Measurements from ENCODE around the gene MYD88. TPM values are rescaled to one million over a fixed set of nuclear protein-coding genes. Genes with fewer than 3 reads are reported as not detected.

MYD88 gene
- total RNA-seq, 1 donor from 2014 or later: 55.8 TPM

- H3K27me3 Mint-ChIP-seq (ENCODE audit: low read depth, unreplicated experiment): no peaks in the 10 kb centered on the region
- H4K20me1 ChIP-seq (ENCODE audit: insufficient read depth, low read length): no peaks in the 10 kb centered on the region
- no peaks in the 10 kb centered on the region for H3K36me3 ChIP-seq (ENCODE audit: insufficient read depth, low read length)
- no peak overlapping the region for H3K4me2 ChIP-seq (ENCODE audit: low read length)
- no peak overlapping the region for H3K9ac ChIP-seq (ENCODE audit: low read length)
- TF ChIP-seq CTCF (IDR thresholded peaks at IDR 0.05; ENCODE audit: insufficient read depth, low read depth, low read length) (no peak), EZH2 (IDR thresholded peaks at IDR 0.05; ENCODE audit: insufficient read depth, low read length) (no peak)
- FAIRE-seq: no peak
- H3K4me3 ChIP-seq (ENCODE audit: insufficient read depth, low read depth, low read length): no peak overlapping the region
- H2AFZ ChIP-seq (ENCODE audit: low read depth, low read length): no peak overlapping the region
- H3K79me2 ChIP-seq (ENCODE audit: insufficient read depth, low read length): no peaks in the 10 kb centered on the region
- H3K9me3 ChIP-seq (ENCODE audit: insufficient read depth, low read depth, low read length): no peaks in the 10 kb centered on the region
- no peaks in the 10 kb centered on the region for H3K9me3 Mint-ChIP-seq (ENCODE audit: unreplicated experiment)
- no peak overlapping the region for H3K27ac ChIP-seq (ENCODE audit: low read depth, low read length)
- DNase-seq (ENCODE audit: low read depth): no peak
- no peaks in the 10 kb centered on the region for H3K36me3 Mint-ChIP-seq (ENCODE audit: low read depth, unreplicated experiment)
- no peaks in the 10 kb centered on the region for H3K27me3 ChIP-seq (ENCODE audit: insufficient read depth, low read length)
- no peak overlapping the region for H3K4me3 Mint-ChIP-seq (ENCODE audit: unreplicated experiment)
- H3K27ac Mint-ChIP-seq (ENCODE audit: unreplicated experiment): no peak overlapping the region
- H3K4me1 Mint-ChIP-seq (ENCODE audit: low read depth, unreplicated experiment): peaks cover 3% of the 10 kb centered on the region
- peaks cover 7% of the 10 kb centered on the region for H3K4me1 ChIP-seq (ENCODE audit: insufficient read depth, low read length)
Measured at GRCh38 chr3:38153221-38153620, 14.8 kb downstream of the MYD88 start.

GRCh38 chr3:38154033-38154494 is 15.6 kb downstream of the MYD88 start:
- no peak overlapping the region for H3K4me3 ChIP-seq (ENCODE audit: insufficient read depth, low read depth, low read length)
- peak overlapping the region; percentile 41 for H3K27ac Mint-ChIP-seq (ENCODE audit: unreplicated experiment)
- no peaks in the 10 kb centered on the region for H3K36me3 Mint-ChIP-seq (ENCODE audit: low read depth, unreplicated experiment)
- H3K36me3 ChIP-seq (ENCODE audit: insufficient read depth, low read length): no peaks in the 10 kb centered on the region
- no peaks in the 10 kb centered on the region for H3K9me3 Mint-ChIP-seq (ENCODE audit: unreplicated experiment)
- no peaks in the 10 kb centered on the region for H3K79me2 ChIP-seq (ENCODE audit: insufficient read depth, low read length)
- no peak overlapping the region for H3K9ac ChIP-seq (ENCODE audit: low read length)
- no peaks in the 10 kb centered on the region for H3K9me3 ChIP-seq (ENCODE audit: insufficient read depth, low read depth, low read length)
- DNase-seq (ENCODE audit: low read depth): no peak
- H3K4me1 Mint-ChIP-seq (ENCODE audit: low read depth, unreplicated experiment): peaks cover 3% of the 10 kb centered on the region
- H2AFZ ChIP-seq (ENCODE audit: low read depth, low read length): no peak overlapping the region
- no peaks in the 10 kb centered on the region for H3K27me3 Mint-ChIP-seq (ENCODE audit: low read depth, unreplicated experiment)
- no peak for FAIRE-seq
- no peak for TF ChIP-seq EZH2 (IDR thresholded peaks at IDR 0.05; ENCODE audit: insufficient read depth, low read length)
- no peak for TF ChIP-seq CTCF (IDR thresholded peaks at IDR 0.05; ENCODE audit: insufficient read depth, low read depth, low read length)
- H3K27ac ChIP-seq (ENCODE audit: low read depth, low read length): no peak overlapping the region
- no peaks in the 10 kb centered on the region for H4K20me1 ChIP-seq (ENCODE audit: insufficient read depth, low read length)
- no peak overlapping the region for H3K4me2 ChIP-seq (ENCODE audit: low read length)
- H3K4me1 ChIP-seq (ENCODE audit: insufficient read depth, low read length): peaks cover 7% of the 10 kb centered on the region
- no peaks in the 10 kb centered on the region for H3K27me3 ChIP-seq (ENCODE audit: insufficient read depth, low read length)
- H3K4me3 Mint-ChIP-seq (ENCODE audit: unreplicated experiment): no peak overlapping the region

DNA sequence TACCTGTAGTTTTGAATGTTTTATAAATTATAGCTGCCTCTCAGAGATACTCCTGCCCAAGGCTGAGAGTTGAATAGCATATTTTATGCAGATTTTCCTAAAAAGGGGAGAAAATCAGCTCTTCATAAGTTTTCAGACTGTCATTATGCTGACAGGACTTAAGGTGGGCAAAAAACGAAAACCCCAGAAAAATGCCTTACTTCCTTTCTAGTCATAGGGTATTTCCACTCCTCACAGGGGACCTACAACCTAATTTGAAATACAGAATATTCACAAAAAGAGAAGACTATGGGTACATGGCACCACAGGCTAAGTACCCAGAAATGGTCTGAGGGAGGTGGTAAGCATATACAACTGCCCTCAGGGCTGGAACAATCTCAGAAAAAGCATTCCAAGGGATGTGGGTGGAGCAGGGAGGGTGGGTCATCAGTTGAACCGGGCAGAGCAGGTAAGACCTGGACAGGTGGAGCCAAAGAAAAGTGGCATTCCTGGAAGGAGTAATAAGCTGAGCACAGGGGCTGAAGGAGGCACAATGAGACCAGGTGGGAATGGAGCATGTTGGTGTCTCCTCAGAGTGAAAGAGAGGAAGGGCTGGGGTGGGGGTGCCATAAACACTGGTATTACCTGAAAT is 16.3 kb downstream of the MYD88 start:
- no peaks in the 10 kb centered on the region for H3K27me3 ChIP-seq (ENCODE audit: insufficient read depth, low read length)
- Mint-ChIP-seq H3K36me3 (ENCODE audit: low read depth, unreplicated experiment) (no peaks in the 10 kb centered on the region), H3K27me3 (ENCODE audit: low read depth, unreplicated experiment) (no peaks in the 10 kb centered on the region), H3K9me3 (ENCODE audit: unreplicated experiment) (no peaks in the 10 kb centered on the region), H3K27ac (ENCODE audit: unreplicated experiment) (no peak overlapping the region), H3K4me1 (ENCODE audit: low read depth, unreplicated experiment) (peaks cover 3% of the 10 kb centered on the region), H3K4me3 (ENCODE audit: unreplicated experiment) (no peak overlapping the region)
- H4K20me1 ChIP-seq (ENCODE audit: insufficient read depth, low read length): no peaks in the 10 kb centered on the region
- no peaks in the 10 kb centered on the region for H3K79me2 ChIP-seq (ENCODE audit: insufficient read depth, low read length)
- no peak overlapping the region for H3K4me3 ChIP-seq (ENCODE audit: insufficient read depth, low read depth, low read length)
- H3K4me2 ChIP-seq (ENCODE audit: low read length): no peak overlapping the region
- no peaks in the 10 kb centered on the region for H3K36me3 ChIP-seq (ENCODE audit: insufficient read depth, low read length)
- no peak overlapping the region for H2AFZ ChIP-seq (ENCODE audit: low read depth, low read length)
- H3K9ac ChIP-seq (ENCODE audit: low read length): no peak overlapping the region
- FAIRE-seq (no peak), DNase-seq (ENCODE audit: low read depth) (no peak)
- peaks cover 7% of the 10 kb centered on the region for H3K4me1 ChIP-seq (ENCODE audit: insufficient read depth, low read length)
- TF ChIP-seq EZH2 (IDR thresholded peaks at IDR 0.05; ENCODE audit: insufficient read depth, low read length) (no peak), CTCF (IDR thresholded peaks at IDR 0.05; ENCODE audit: insufficient read depth, low read depth, low read length) (no peak)
- H3K27ac ChIP-seq (ENCODE audit: low read depth, low read length): no peak overlapping the region
- H3K9me3 ChIP-seq (ENCODE audit: insufficient read depth, low read depth, low read length): no peaks in the 10 kb centered on the region

Measured in astrocyte (in vitro differentiated cells and primary cell).